Measurements from ENCODE around the gene FAM180A.

Gene FAM180A

GRCh38 chr7:135791543-135792362 lies 43.1 kb upstream of the FAM180A start:
- Histone ChIP-seq H3K4me3 (ENCODE audit: control insufficient read depth in 1 of 7, extremely low read depth in 1 of 7, insufficient read depth in 4 of 7, low read depth in 2 of 7, low read length in 6 of 7) (no peak overlapping the region), H3K27me3 (replicated peaks in 2 of 5; ENCODE audit: control insufficient read depth in 4 of 5, insufficient read depth in 5 of 5, low read length in 4 of 5) (no peaks in the 10 kb centered on the region), H3K36me3 (ENCODE audit: control insufficient read depth in 4 of 4, insufficient read depth in 4 of 4, low read length in 3 of 4) (no peaks in the 10 kb centered on the region), H3K9me3 (ENCODE audit: control extremely low read depth in 1 of 5, control insufficient read depth in 4 of 5, insufficient read depth in 2 of 5, low read depth in 1 of 5, low read length in 4 of 5) (peaks cover 0 to 7% (median 0%) of the 10 kb centered on the region in 5 experiments), H3K4me1 (ENCODE audit: control extremely low read depth in 1 of 4, control insufficient read depth in 4 of 4, insufficient read depth in 4 of 4, low read length in 3 of 4) (no peaks in the 10 kb centered on the region), H3K27ac (ENCODE audit: insufficient read depth in 1 of 2, low read depth in 1 of 2, low read length in 2 of 2, poor library complexity in 1 of 2, severe bottlenecking in 2 of 2) (no peak overlapping the region)
- CTCF ChIA-PET, result interaction anchor here (2.3 kb wide), 1 partner anchor 9 kb away, joined by 13 read pairs; no protein-coding TSS in a partner anchor
- POLR2A ChIA-PET, result no interaction called here
- 90% methylated on average over 2 of the region's 7 CpGs for WGBS (ENCODE audit: insufficient coverage)
- DNase-seq, result no peak

GRCh38 chr7:135790371-135790977 lies 41.9 kb upstream of the FAM180A start:
- POLR2A ChIA-PET, result no interaction called here

GRCh38 chr7:135789956-135790355 lies 41.3 kb upstream of the FAM180A start:
- DNase-seq, result no peak
- Histone ChIP-seq H3K4me3 (ENCODE audit: control insufficient read depth in 1 of 7, extremely low read depth in 1 of 7, insufficient read depth in 4 of 7, low read depth in 2 of 7, low read length in 6 of 7) (no peak overlapping the region), H3K27me3 (replicated peaks in 2 of 5; ENCODE audit: control insufficient read depth in 4 of 5, insufficient read depth in 5 of 5, low read length in 4 of 5) (no peaks in the 10 kb centered on the region), H3K36me3 (ENCODE audit: control insufficient read depth in 4 of 4, insufficient read depth in 4 of 4, low read length in 3 of 4) (no peaks in the 10 kb centered on the region), H3K27ac (ENCODE audit: insufficient read depth in 1 of 2, low read depth in 1 of 2, low read length in 2 of 2, poor library complexity in 1 of 2, severe bottlenecking in 2 of 2) (no peak overlapping the region), H3K4me1 (ENCODE audit: control extremely low read depth in 1 of 4, control insufficient read depth in 4 of 4, insufficient read depth in 4 of 4, low read length in 3 of 4) (no peaks in the 10 kb centered on the region), H3K9me3 (ENCODE audit: control extremely low read depth in 1 of 5, control insufficient read depth in 4 of 5, insufficient read depth in 2 of 5, low read depth in 1 of 5, low read length in 4 of 5) (peaks cover 0 to 7% (median 0%) of the 10 kb centered on the region in 5 experiments)
- ChIA-PET CTCF (interaction anchor here (2.3 kb wide), 1 partner anchor 11 kb away, joined by 13 read pairs; no protein-coding TSS in a partner anchor), POLR2A (no interaction called here)
- WGBS (ENCODE audit: insufficient coverage), result 100% methylated on average over 2 of the region's 3 CpGs

More at GRCh38 chr7:135790371-135790977, 41.9 kb upstream of the FAM180A start:
- Histone ChIP-seq H3K4me3 (ENCODE audit: control insufficient read depth in 1 of 7, extremely low read depth in 1 of 7, insufficient read depth in 4 of 7, low read depth in 2 of 7, low read length in 6 of 7) (no peak overlapping the region), H3K27me3 (replicated peaks in 2 of 5; ENCODE audit: control insufficient read depth in 4 of 5, insufficient read depth in 5 of 5, low read length in 4 of 5) (no peaks in the 10 kb centered on the region), H3K9me3 (ENCODE audit: control extremely low read depth in 1 of 5, control insufficient read depth in 4 of 5, insufficient read depth in 2 of 5, low read depth in 1 of 5, low read length in 4 of 5) (peaks cover 0 to 7% (median 0%) of the 10 kb centered on the region in 5 experiments), H3K36me3 (ENCODE audit: control insufficient read depth in 4 of 4, insufficient read depth in 4 of 4, low read length in 3 of 4) (no peaks in the 10 kb centered on the region), H3K4me1 (ENCODE audit: control extremely low read depth in 1 of 4, control insufficient read depth in 4 of 4, insufficient read depth in 4 of 4, low read length in 3 of 4) (no peaks in the 10 kb centered on the region), H3K27ac (ENCODE audit: insufficient read depth in 1 of 2, low read depth in 1 of 2, low read length in 2 of 2, poor library complexity in 1 of 2, severe bottlenecking in 2 of 2) (no peak overlapping the region)
- CTCF ChIA-PET, result interaction anchor here (2.3 kb wide), 1 partner anchor 11 kb away, joined by 13 read pairs; no protein-coding TSS in a partner anchor
- DNase-seq, result no peak
- WGBS (ENCODE audit: insufficient coverage), result 98% methylated on average over 11 of the region's 11 CpGs

- Histone ChIP-seq H3K4me1 (ENCODE audit: control extremely low read depth in 1 of 4, control insufficient read depth in 4 of 4, insufficient read depth in 4 of 4, low read length in 3 of 4) (no peaks in the 10 kb centered on the region), H3K27ac (ENCODE audit: insufficient read depth in 1 of 2, low read depth in 1 of 2, low read length in 2 of 2, poor library complexity in 1 of 2, severe bottlenecking in 2 of 2) (no peak overlapping the region), H3K27me3 (replicated peaks in 2 of 5; ENCODE audit: control insufficient read depth in 4 of 5, insufficient read depth in 5 of 5, low read length in 4 of 5) (no peaks in the 10 kb centered on the region), H3K9me3 (ENCODE audit: control extremely low read depth in 1 of 5, control insufficient read depth in 4 of 5, insufficient read depth in 2 of 5, low read depth in 1 of 5, low read length in 4 of 5) (peaks cover 0 to 7% (median 0%) of the 10 kb centered on the region in 5 experiments), H3K36me3 (ENCODE audit: control insufficient read depth in 4 of 4, insufficient read depth in 4 of 4, low read length in 3 of 4) (no peaks in the 10 kb centered on the region), H3K4me3 (ENCODE audit: control insufficient read depth in 1 of 7, extremely low read depth in 1 of 7, insufficient read depth in 4 of 7, low read depth in 2 of 7, low read length in 6 of 7) (no peak overlapping the region)
- WGBS (ENCODE audit: insufficient coverage), result 100% methylated on average over 4 of the region's 4 CpGs
- CTCF ChIA-PET, result no interaction called here
- POLR2A ChIA-PET, result no interaction called here
- no peak for DNase-seq
These were observed 40.8 kb upstream of the FAM180A start for GRCh38 chr7:135789431-135789830.

DNA sequence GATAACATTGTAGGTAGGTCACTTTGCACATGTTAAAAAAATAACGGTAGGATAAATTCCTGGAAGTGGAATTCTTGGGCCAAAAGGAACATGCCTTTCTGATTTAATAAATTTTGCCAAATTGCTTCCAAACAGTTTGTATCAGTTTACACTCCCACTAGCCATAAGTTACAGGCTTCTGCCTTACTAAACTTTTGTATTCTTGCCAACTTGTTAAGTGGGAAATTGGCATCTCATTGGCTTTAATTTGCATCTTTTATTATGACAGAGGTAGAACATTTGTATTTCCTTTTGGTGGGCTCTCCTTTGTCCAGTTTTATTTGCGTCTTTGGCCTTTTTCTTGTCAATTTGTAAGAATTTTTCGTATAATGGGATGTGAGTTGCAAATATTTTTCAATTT lies 38.3 kb upstream of the FAM180A start:
- Histone ChIP-seq H3K4me3 (ENCODE audit: control insufficient read depth in 1 of 7, extremely low read depth in 1 of 7, insufficient read depth in 4 of 7, low read depth in 2 of 7, low read length in 6 of 7) (no peak overlapping the region), H3K27me3 (replicated peaks in 2 of 5; ENCODE audit: control insufficient read depth in 4 of 5, insufficient read depth in 5 of 5, low read length in 4 of 5) (no peaks in the 10 kb centered on the region), H3K27ac (ENCODE audit: insufficient read depth in 1 of 2, low read depth in 1 of 2, low read length in 2 of 2, poor library complexity in 1 of 2, severe bottlenecking in 2 of 2) (no peak overlapping the region), H3K36me3 (ENCODE audit: control insufficient read depth in 4 of 4, insufficient read depth in 4 of 4, low read length in 3 of 4) (no peaks in the 10 kb centered on the region), H3K4me1 (ENCODE audit: control extremely low read depth in 1 of 4, control insufficient read depth in 4 of 4, insufficient read depth in 4 of 4, low read length in 3 of 4) (peaks cover 0 to 8% (median 0%) of the 10 kb centered on the region in 4 experiments), H3K9me3 (ENCODE audit: control extremely low read depth in 1 of 5, control insufficient read depth in 4 of 5, insufficient read depth in 2 of 5, low read depth in 1 of 5, low read length in 4 of 5) (no peaks in the 10 kb centered on the region)
- no peak for DNase-seq
- ChIA-PET POLR2A (no interaction called here), CTCF (interaction anchor here (1.7 kb wide), 1 partner anchor 223 kb away, joined by 4 read pairs; no protein-coding TSS in a partner anchor)
- WGBS (ENCODE audit: insufficient coverage), result no CpG with 5 or more reads among the region's 3 CpGs

- no peaks in the 10 kb centered on the region for H3K9me3 ChIP-seq (ENCODE audit: control extremely low read depth in 1 of 5, control insufficient read depth in 4 of 5, insufficient read depth in 2 of 5, low read depth in 1 of 5, low read length in 4 of 5)
- CTCF ChIA-PET, result interaction anchor here (1.2 to 1.5 kb wide), 2 partner anchors 16 to 21 kb away, joined by 3 to 4 read pairs; no protein-coding TSS in a partner anchor
- 100% methylated on average over 1 of the region's 1 CpG for WGBS (ENCODE audit: insufficient coverage)
- no peak overlapping the region for H3K4me3 ChIP-seq (ENCODE audit: control insufficient read depth in 1 of 7, extremely low read depth in 1 of 7, insufficient read depth in 4 of 7, low read depth in 2 of 7, low read length in 6 of 7)
- peaks cover 0 to 8% (median 0%) of the 10 kb centered on the region in 4 experiments for H3K4me1 ChIP-seq (ENCODE audit: control extremely low read depth in 1 of 4, control insufficient read depth in 4 of 4, insufficient read depth in 4 of 4, low read length in 3 of 4)
- no peak for DNase-seq
- H3K36me3 ChIP-seq (ENCODE audit: control insufficient read depth in 4 of 4, insufficient read depth in 4 of 4, low read length in 3 of 4), result no peaks in the 10 kb centered on the region
- H3K27me3 ChIP-seq (replicated peaks in 2 of 5; ENCODE audit: control insufficient read depth in 4 of 5, insufficient read depth in 5 of 5, low read length in 4 of 5), result no peaks in the 10 kb centered on the region
- H3K27ac ChIP-seq (ENCODE audit: insufficient read depth in 1 of 2, low read depth in 1 of 2, low read length in 2 of 2, poor library complexity in 1 of 2, severe bottlenecking in 2 of 2), result no peak overlapping the region
- POLR2A ChIA-PET, result interaction anchor here (0.6 kb wide), 1 partner anchor 137 kb away, joined by 3 read pairs; no protein-coding TSS in a partner anchor
These were observed 36.5 kb upstream of the FAM180A start for GRCh38 chr7:135785065-135785464.

GRCh38 chr7:135784013-135784412 lies 35.4 kb upstream of the FAM180A start:
- no peak for DNase-seq
- H3K27me3 ChIP-seq (replicated peaks in 2 of 5; ENCODE audit: control insufficient read depth in 4 of 5, insufficient read depth in 5 of 5, low read length in 4 of 5), result no peaks in the 10 kb centered on the region
- no peaks in the 10 kb centered on the region for H3K36me3 ChIP-seq (ENCODE audit: control insufficient read depth in 4 of 4, insufficient read depth in 4 of 4, low read length in 3 of 4)
- H3K4me3 ChIP-seq (ENCODE audit: control insufficient read depth in 1 of 7, extremely low read depth in 1 of 7, insufficient read depth in 4 of 7, low read depth in 2 of 7, low read length in 6 of 7), result no peak overlapping the region
- H3K4me1 ChIP-seq (ENCODE audit: control extremely low read depth in 1 of 4, control insufficient read depth in 4 of 4, insufficient read depth in 4 of 4, low read length in 3 of 4), result peaks cover 0 to 8% (median 0%) of the 10 kb centered on the region in 4 experiments
- CTCF ChIA-PET, result interaction anchor here (1.2 kb wide), 1 partner anchor 22 kb away, joined by 3 read pairs; no protein-coding TSS in a partner anchor
- no peaks in the 10 kb centered on the region for H3K9me3 ChIP-seq (ENCODE audit: control extremely low read depth in 1 of 5, control insufficient read depth in 4 of 5, insufficient read depth in 2 of 5, low read depth in 1 of 5, low read length in 4 of 5)
- H3K27ac ChIP-seq (ENCODE audit: insufficient read depth in 1 of 2, low read depth in 1 of 2, low read length in 2 of 2, poor library complexity in 1 of 2, severe bottlenecking in 2 of 2), result no peak overlapping the region
- POLR2A ChIA-PET, result interaction anchor here (0.8 kb wide), 1 partner anchor 52 kb away, joined by 5 read pairs; no protein-coding TSS in a partner anchor
- 88% methylated on average over 5 of the region's 8 CpGs for WGBS (ENCODE audit: insufficient coverage)

Data from common myeloid progenitor, CD34-positive (primary cell).